NCI-H187 (cell line): ENCODE data around the gene ZNF774.
"Not testable (repeated sequence)": the region's sequence is repeated elsewhere in the genome, so short reads cannot be mapped to it uniquely, and the experiment has no call there.

Source experiments
- DNase-seq, 2 experiments: peaks; one replicate each; lab custom pipeline; 2025; lab: John Stamatoyannopoulos, UW

The ZNF774 gene

DNA sequence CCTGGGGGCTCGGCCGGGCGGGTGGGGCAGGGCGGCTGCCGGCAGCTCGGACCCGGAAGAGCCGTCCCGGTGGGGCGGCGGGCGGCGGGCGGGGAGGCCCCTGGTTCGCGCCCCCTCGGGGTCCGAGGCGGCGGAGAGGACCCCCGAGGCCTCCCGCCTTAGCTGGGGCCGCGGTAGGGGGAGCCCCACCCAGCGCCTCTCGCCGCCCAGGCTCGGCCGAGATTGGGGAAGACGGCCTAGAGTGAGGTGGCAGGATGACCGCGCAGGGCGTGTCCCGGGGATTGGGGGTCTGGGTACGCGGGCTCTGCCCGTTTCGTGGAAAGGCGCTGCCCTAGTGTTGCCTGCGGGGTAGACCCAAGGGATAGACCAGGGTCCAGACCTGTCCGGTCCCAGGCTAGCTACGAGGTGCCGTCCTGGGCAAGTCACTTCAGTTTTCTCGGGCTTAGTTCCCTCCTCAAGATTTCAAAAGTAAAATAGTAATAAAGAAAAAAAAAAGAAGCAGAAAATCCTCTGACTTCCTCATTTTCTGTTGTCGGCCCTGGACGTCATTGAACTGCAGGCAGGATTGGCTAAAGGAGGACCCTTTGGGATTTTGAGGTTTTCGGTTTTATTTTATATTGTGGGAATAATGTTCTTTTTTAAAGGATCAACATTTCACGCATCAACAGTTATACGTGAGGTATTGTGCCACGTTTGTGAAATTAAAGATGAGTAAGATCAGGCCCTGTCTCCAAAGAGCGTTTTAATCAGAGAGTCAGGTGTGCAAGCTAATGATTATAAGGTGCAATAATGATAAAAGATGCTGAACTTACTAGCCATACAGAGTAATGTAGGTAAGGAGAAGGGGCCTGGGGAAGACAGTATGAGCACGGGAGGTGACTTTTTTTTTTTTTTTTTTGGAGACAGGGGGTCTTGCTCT is 36.6 kb downstream of the ZNF774 start:
- DNase-seq: no peak

GRCh38 chr15:90389513-90389912 is 37.4 kb downstream of the ZNF774 start:
- DNase-seq: no peak

DNA sequence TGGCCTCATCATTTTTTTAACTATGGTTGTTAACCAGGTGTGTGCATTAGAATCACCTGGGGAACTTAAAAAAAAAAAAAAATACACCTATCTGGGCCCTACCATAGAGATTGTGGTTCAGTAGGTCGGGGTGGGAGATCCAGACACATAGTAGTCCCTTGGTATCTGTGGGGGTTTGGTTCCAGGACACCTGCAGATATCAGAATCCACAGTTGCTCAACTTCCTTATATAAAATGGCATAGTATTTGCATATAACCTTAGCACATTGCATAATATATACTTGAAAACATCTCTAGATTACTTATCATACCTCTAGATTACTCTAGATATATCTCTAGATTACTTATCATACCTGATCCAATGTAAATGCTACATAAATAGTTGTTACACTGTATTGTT is 41.0 kb downstream of the ZNF774 start:
- DNase-seq: no peak

DNA sequence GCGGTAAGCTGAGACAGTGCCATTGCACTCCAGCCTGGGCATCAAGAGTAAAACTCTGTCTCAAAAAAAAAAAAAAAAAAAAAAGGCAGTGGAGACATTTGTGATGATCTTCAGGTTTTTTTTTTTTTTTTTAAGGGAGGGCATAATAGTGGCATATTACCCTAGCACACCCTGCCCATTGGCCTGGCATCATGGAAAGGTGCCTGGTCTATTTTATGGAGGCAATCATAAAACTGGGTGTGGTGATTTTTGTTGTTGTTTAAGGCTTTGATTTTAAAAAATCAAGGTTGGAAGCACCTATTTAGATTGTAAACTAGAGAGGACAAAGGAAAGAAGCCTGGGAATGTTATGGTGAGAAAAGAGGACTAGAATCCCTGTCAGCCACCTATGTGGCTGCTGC is 42.0 kb downstream of the ZNF774 start:
- DNase-seq: no peak

GRCh38 chr15:90394748-90395442 is 42.8 kb downstream of the ZNF774 start:
- DNase-seq: no peak

- DNase-seq: no peak
Measured at GRCh38 chr15:90396321-90396720, 44.2 kb downstream of the ZNF774 start.

DNA sequence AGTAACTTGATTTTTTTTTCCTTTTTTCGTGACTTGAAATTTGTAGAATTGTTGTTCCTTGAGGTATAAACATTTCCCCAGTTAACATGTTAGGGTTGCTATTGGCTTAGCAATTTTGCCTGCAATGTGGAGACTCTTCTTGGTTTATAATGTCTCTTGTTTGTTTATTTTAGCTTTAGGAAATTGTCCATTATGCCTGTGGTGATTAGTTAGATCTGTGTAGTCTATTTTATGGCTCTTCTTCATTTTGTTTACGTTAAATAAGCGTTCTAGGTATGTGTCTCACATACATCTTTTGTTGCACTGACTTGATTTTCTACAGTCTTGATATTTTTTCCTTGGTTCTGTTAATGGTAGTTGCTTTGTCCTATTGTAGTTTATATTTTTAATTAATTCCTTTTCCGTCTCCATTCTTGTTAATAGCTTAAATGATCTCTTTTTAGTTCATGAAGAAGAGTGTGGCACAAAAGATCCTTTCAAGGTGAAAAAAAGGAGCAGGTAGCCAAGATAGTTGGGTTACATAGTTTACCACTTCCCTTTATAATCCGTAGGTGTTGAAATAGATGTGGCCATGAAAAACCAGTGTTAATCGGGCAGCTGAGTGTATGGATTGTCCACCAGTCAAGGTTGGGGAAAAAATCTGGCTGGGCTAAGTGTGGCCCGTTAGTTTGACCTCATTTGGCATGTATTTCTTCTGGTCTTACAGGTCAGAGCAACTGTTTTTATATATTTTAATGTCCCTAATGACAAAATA is 48.1 kb downstream of the ZNF774 start:
- DNase-seq: no peak

GRCh38 chr15:90400759-90401314 is 48.8 kb downstream of the ZNF774 start:
- DNase-seq: peak; percentile 23 to 59

- DNase-seq: no peak
Measured at GRCh38 chr15:90401495-90401894, 49.4 kb downstream of the ZNF774 start.

DNA sequence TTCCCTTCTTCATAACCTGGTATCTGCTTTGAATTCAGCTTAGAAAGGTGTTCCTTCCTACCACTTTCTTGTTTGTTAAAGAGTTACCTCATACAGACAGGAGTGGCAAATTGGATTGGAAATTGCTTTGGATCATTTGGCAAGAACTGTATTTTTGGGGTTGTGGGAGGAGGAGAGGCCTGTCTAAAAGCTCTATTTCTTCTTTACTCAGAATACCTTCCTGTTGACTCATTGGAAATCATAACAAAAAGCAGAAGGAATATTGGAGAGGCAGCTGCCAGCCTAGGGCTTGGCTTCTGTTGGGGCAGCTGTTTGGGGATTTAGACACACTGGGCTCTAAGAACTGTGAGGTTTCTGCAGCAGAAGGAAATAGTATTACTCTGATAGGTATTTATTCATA is 50.1 kb downstream of the ZNF774 start:
- no peak for DNase-seq

- no peak for DNase-seq
Measured at GRCh38 chr15:90402767-90403166, 50.7 kb downstream of the ZNF774 start.

DNA sequence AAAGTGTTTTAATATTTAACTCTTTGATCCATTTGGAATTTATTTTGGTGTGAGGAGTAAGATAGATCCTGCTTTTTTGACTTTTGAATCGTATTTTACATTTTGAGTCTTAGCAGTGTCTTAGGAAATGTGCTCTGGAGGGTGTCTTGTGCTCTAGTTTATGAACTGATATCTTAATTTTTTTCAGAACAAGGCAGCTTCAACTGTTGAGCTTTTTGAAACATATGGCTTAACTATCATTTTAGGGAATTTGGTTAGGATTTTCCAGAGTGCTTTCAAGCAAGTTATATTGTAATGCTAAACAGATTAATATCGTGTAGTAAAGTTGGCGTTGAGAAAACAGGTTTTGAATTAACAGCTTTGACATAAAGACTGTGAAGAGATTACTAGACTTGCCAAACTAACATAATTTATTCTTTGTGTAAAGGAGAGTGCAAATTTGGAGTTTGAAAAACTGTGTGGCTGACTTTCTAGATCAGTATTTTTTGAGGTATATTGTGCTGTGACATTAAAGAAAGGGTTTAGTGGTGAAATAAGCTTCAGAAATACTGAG is 53.0 kb downstream of the ZNF774 start:
- DNase-seq: no peak

DNA sequence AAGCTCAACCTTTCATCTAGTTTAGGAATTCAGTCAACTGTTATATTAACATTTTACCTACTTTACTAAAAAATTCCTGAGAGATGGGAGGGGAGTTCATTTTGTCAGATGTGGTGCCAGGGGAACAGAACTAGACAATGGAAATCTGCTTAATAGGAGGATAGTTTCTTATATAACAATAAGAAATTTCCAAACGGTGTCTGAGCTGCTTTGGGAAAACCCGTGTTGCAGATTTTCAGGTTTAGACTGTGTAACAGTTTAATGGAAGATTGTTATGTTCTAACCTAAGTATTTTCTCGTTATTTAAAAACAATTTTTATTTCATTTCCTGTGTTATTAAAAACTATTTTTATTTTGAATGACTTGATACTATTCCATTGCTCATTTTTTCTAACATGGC is 55.3 kb downstream of the ZNF774 start:
- no peak for DNase-seq

DNA sequence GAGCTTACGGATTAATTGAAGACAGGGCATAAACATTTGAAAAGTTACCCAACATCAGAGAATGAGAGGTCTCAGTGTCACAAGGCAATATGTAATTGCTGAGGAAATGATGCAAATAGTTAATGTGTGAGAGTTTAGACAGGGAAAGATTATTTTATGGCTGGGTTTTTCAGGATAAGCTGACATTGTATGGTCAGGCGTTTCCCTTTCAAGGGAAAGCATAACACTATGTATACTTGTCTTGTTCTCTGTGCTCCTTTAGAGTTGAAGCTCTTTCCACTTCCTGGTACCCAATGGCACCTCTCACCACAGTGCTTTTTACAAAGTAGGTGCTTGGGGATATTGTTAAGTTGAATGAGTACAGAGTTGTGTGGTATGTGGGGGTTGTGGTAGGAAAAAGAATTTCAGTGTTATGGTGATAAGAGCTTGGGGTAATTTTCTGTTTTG is 55.8 kb downstream of the ZNF774 start:
- no peak for DNase-seq

DNA sequence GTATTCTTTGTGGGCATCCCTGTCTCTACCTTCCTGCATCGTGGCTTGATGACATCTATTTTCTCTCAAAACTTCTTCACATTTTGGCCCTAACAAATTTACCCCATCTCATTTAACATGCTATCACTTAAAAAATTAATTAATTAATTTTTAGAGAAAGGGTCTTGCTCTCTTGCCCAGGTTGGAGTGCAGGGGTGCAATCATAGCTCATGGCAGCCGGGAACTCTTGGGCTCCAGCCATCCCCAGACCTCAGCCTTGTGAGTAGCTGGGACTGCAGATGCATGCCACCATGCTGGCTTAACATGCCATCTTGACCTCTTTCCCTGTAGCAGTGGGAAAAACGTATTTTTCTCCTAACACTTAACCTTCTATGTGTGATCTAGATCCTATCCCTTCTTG is 56.6 kb downstream of the ZNF774 start:
- DNase-seq: no peak

DNA sequence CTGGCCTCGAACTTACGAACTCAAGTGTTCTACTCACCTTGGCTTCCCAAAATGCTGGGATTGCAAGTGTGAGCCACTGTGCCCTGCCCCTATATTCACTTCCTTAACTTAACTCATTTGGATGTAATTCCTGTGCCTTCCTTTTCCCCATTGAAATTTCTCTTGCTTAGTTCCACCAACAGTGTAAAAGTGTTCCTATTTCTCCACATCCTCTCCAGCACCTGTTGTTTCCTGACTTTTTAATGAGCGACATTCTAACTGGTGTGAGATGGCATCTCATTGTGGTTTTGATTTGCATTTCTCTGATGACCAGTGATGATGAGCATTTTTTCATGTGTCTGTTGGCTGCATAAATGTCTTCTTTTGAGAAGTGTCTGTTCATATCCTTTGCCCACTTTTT is 57.5 kb downstream of the ZNF774 start:
- DNase-seq: not testable (repeated sequence)

- not testable (repeated sequence) for DNase-seq
Measured at GRCh38 chr15:90410316-90410715, 58.2 kb downstream of the ZNF774 start.

GRCh38 chr15:90411176-90411575 is 59.1 kb downstream of the ZNF774 start:
- no peak for DNase-seq
